ENCODE results near the gene PDE3A.

Gene PDE3A

GRCh38 chr12:20627001-20627588 lies 258.8 kb downstream of the PDE3A start:
- DNase-seq = no peak

- no peak for DNase-seq
Measured at GRCh38 chr12:20628226-20628787, 260.0 kb downstream of the PDE3A start.

GRCh38 chr12:20628999-20629398 lies 260.7 kb downstream of the PDE3A start:
- DNase-seq = no peak

- no peak for DNase-seq
Measured at GRCh38 chr12:20629414-20630156, 261.2 kb downstream of the PDE3A start.

- DNase-seq = no peak
Measured at GRCh38 chr12:20631711-20632110, 263.4 kb downstream of the PDE3A start.

GRCh38 chr12:20641106-20641505 lies 272.8 kb downstream of the PDE3A start:
- DNase-seq = no peak

GRCh38 chr12:20643822-20644221 lies 275.5 kb downstream of the PDE3A start:
- no peak for DNase-seq

- DNase-seq = no peak
Measured at GRCh38 chr12:20646239-20646827, 278.0 kb downstream of the PDE3A start.

- no peak for DNase-seq
Measured at GRCh38 chr12:20653871-20654270, 285.5 kb downstream of the PDE3A start.

GRCh38 chr12:20656600-20656999 lies 288.3 kb downstream of the PDE3A start:
- DNase-seq = no peak

GRCh38 chr12:20657496-20657895 lies 289.2 kb downstream of the PDE3A start:
- DNase-seq = no peak

- DNase-seq = no peak
Measured at GRCh38 chr12:20681334-20681733, 313.0 kb downstream of the PDE3A start.

GRCh38 chr12:20695232-20695631 lies 326.9 kb downstream of the PDE3A start, which contains the start of gene SLCO1C1:
TSS of gene SLCO1C1 (plus strand) at chr12:20695332. CDS start at chr12:20699577, 4,245 bp downstream.
- DNase-seq = no peak

- no peak for DNase-seq
Measured at GRCh38 chr12:20696181-20696905, 328.0 kb downstream of the PDE3A start.

- no peak for DNase-seq
Measured at GRCh38 chr12:20701106-20701505, 332.8 kb downstream of the PDE3A start.

GRCh38 chr12:20704860-20705259 lies 336.5 kb downstream of the PDE3A start:
- DNase-seq = no peak

- no peak for DNase-seq
Measured at GRCh38 chr12:20711846-20712245, 343.5 kb downstream of the PDE3A start.

- DNase-seq = no peak
Measured at GRCh38 chr12:20716037-20716436, 347.7 kb downstream of the PDE3A start.

GRCh38 chr12:20716985-20717384 lies 348.6 kb downstream of the PDE3A start:
- no peak for DNase-seq

GRCh38 chr12:20718294-20718693 lies 350.0 kb downstream of the PDE3A start:
- DNase-seq = no peak

- DNase-seq = no peak
Measured at GRCh38 chr12:20722142-20722541, 353.8 kb downstream of the PDE3A start.

GRCh38 chr12:20731274-20731673 lies 362.9 kb downstream of the PDE3A start:
- no peak for DNase-seq
